A673 (cell line): ENCODE measurements around the gene ARFIP1. TPM values are rescaled to one million over a fixed set of nuclear protein-coding genes. Genes with fewer than 3 reads are reported as not detected.

Experiments used
- BruUV-seq: library from RNA; stranded (reverse); fragments of 400-500 nt; replicated peaks from 2 replicates; lab custom pipeline; 2021; lab: Mats Ljungman, UMichigan
- CTCF ChIA-PET: fragments of 300-600 bp; sonication (Branson Sonifier 250); formaldehyde crosslinking; loops from one replicate; lab custom pipeline; 2022; ENCODE audit warnings: antibody characterized with exemption; lab: Charles Lee
- POLR2A ChIA-PET: fragments of 300-600 bp; sonication (Branson Sonifier 250); formaldehyde crosslinking; loops from one replicate; lab custom pipeline; 2022; ENCODE audit warnings: antibody characterized with exemption; ENCODE audit not compliant: low non-redundant PET; lab: Charles Lee
- DNase-seq: peaks from one replicate; pipeline ENCODE4 v3.0.0-alpha.2; 2015; ENCODE audit warnings: low spot score
- H3K27ac ChIP-seq: fragments of 200-600 bp; sonication (generic); 2 replicates; pipeline ENCODE4 v1.5.1; 2016; ENCODE audit warnings: mixed run types, low read depth, mild to moderate bottlenecking, mixed read lengths, antibody characterized with exemption, low read length; ENCODE audit not compliant: poor library complexity, severe bottlenecking
- H3K27me3 ChIP-seq: fragments of 200-600 bp; sonication (generic); replicated peaks from 2 replicates; pipeline ENCODE4 v1.6.1; 2017; ENCODE audit warnings: mixed run types, low read depth, mild to moderate bottlenecking, mixed read lengths, antibody characterized with exemption, low read length; ENCODE audit not compliant: insufficient read depth, poor library complexity
- H3K36me3 ChIP-seq: fragments of 200-600 bp; sonication (generic); 2 replicates; pipeline ENCODE4 v1.6.1; 2016; ENCODE audit warnings: mixed run types, mild to moderate bottlenecking, mixed read lengths, antibody characterized with exemption, low read length; ENCODE audit not compliant: insufficient read depth, poor library complexity, severe bottlenecking
- H3K4me1 ChIP-seq: fragments of 200-600 bp; sonication (generic); 2 replicates; pipeline ENCODE4 v1.6.1; 2017; ENCODE audit warnings: mixed run types, mild to moderate bottlenecking, mixed read lengths, antibody characterized with exemption, low read length; ENCODE audit not compliant: insufficient read depth, poor library complexity, severe bottlenecking
- H3K4me3 ChIP-seq: fragments of 200-600 bp; sonication (generic); 2 replicates; pipeline ENCODE4 v1.5.1; 2016; ENCODE audit warnings: low read depth, mixed run types, mild to moderate bottlenecking, mixed read lengths, low read length; ENCODE audit not compliant: poor library complexity, severe bottlenecking
- H3K9me3 ChIP-seq: fragments of 200-600 bp; sonication (generic); 2 replicates; pipeline ENCODE4 v1.6.1; 2016; ENCODE audit warnings: mixed run types, low read depth, mild to moderate bottlenecking, mixed read lengths, antibody characterized with exemption, low read length; ENCODE audit not compliant: poor library complexity, severe bottlenecking
- CTCF ChIP-seq: fragments of 300-800, 200-600 bp; sonication (generic); conservative IDR thresholded peaks from 2 replicates; pipeline ENCODE4 v1.5.1; 2017; ENCODE audit warnings: low read depth, mild to moderate bottlenecking, antibody characterized with exemption, low read length, moderate library complexity, mixed read lengths
- EZH2 ChIP-seq: fragments of 200-600 bp; sonication (generic); IDR thresholded peaks from 2 replicates; pipeline ENCODE4 v1.6.1; 2017; ENCODE audit warnings: borderline replicate concordance, low read depth, mild to moderate bottlenecking, mixed read lengths, antibody characterized with exemption, low read length; ENCODE audit not compliant: poor library complexity, severe bottlenecking
- intact Hi-C: fragments of 100-400 bp; cut with micrococcal nuclease; formaldehyde crosslinking; loops from one replicate; pipeline ENCODE4 v1.10.0; 2022; ENCODE audit not compliant: unreplicated experiment
- total RNA-seq: library from RNA; stranded (reverse); gene quantifications from 2 replicates; pipeline ENCODE4 v1.2.3, GENCODE V29; 2021

Gene ARFIP1
- total RNA-seq, 1 experiment from 2014 or later: 30.4 TPM

GRCh38 chr4:152822323-152822722 lies 42.6 kb downstream of the ARFIP1 start:
- POLR2A ChIA-PET: no interaction called here
- Histone ChIP-seq H3K27ac (no peak overlapping the region), H3K9me3 (peaks cover 7% of the 10 kb centered on the region), H3K4me3 (no peak overlapping the region), H3K36me3 (no peaks in the 10 kb centered on the region), H3K27me3 (no peaks in the 10 kb centered on the region), H3K4me1 (no peaks in the 10 kb centered on the region)
- BruUV-seq: no TSS peak
- TF ChIP-seq CTCF: no peak
- no peak for TF ChIP-seq EZH2
- CTCF ChIA-PET: no interaction called here
- no peak for DNase-seq
- intact Hi-C loops: no loop called here

- intact Hi-C loops: no loop called here
- Histone ChIP-seq H3K9me3 (peaks cover 11% of the 10 kb centered on the region), H3K27me3 (no peaks in the 10 kb centered on the region), H3K4me1 (no peaks in the 10 kb centered on the region), H3K27ac (no peak overlapping the region), H3K36me3 (no peaks in the 10 kb centered on the region), H3K4me3 (no peak overlapping the region)
- TF ChIP-seq EZH2 (no peak), CTCF (no peak)
- no TSS peak for BruUV-seq
- CTCF ChIA-PET: no interaction called here
- no peak for DNase-seq
- POLR2A ChIA-PET: no interaction called here
These were observed 44.8 kb downstream of the ARFIP1 start for GRCh38 chr4:152824561-152824960.

- intact Hi-C loops: no loop called here
- Histone ChIP-seq H3K9me3 (peaks cover 11% of the 10 kb centered on the region), H3K36me3 (no peaks in the 10 kb centered on the region), H3K27ac (no peak overlapping the region), H3K27me3 (no peaks in the 10 kb centered on the region), H3K4me3 (no peak overlapping the region), H3K4me1 (no peaks in the 10 kb centered on the region)
- CTCF ChIA-PET: no interaction called here
- no peak for DNase-seq
- POLR2A ChIA-PET: no interaction called here
- TF ChIP-seq CTCF (no peak), EZH2 (no peak)
- no TSS peak for BruUV-seq
These were observed 45.6 kb downstream of the ARFIP1 start for GRCh38 chr4:152825336-152825735.
